ENCODE data around the gene TUBA4B.

- TF ChIP-seq ZNF384 (IDR thresholded peaks at IDR 0.05) (no peak), NFRKB (IDR thresholded peaks at IDR 0.05) (no peak), ARNT (IDR thresholded peaks at IDR 0.05) (no peak), SUZ12 (IDR thresholded peaks at IDR 0.05) (no peak), SP1 (IDR thresholded peaks at IDR 0.05) (no peak), FOXA1 (IDR thresholded peaks at IDR 0.05) (no peak), ELF4 (IDR thresholded peaks at IDR 0.05) (no peak)
Observed at GRCh38 chr2:219289537-219290361, 36.7 kb downstream of the TUBA4B start.
